Measurements from ENCODE around the gene HIVEP1.

- TF ChIP-seq CTCF (IDR thresholded peaks at IDR 0.05): no peak
- no peak for TF ChIP-seq POLR2A (IDR thresholded peaks at IDR 0.05)
- no peak for TF ChIP-seq EP300 (IDR thresholded peaks at IDR 0.05)
Measured at GRCh38 chr6:12181481-12181880, 169.4 kb downstream of the HIVEP1 start.
